GM18505 (cell line): Measurements from ENCODE around the gene NACC2.

Experiments used
- ATAC-seq: cut with Tn5 transposase; IDR thresholded peaks from one replicate; pipeline ENCODE4 v1.9.1; 2021; ENCODE audit not compliant: unreplicated experiment
- POLR2A ChIP-seq: IDR thresholded peaks from 4 replicates; pipeline ENCODE4 v1.6.1; 2011; ENCODE audit warnings: borderline replicate concordance; ENCODE audit not compliant: insufficient read depth, insufficient read length; ENCODE audit errors: extremely low read depth

NACC2 gene

DNA sequence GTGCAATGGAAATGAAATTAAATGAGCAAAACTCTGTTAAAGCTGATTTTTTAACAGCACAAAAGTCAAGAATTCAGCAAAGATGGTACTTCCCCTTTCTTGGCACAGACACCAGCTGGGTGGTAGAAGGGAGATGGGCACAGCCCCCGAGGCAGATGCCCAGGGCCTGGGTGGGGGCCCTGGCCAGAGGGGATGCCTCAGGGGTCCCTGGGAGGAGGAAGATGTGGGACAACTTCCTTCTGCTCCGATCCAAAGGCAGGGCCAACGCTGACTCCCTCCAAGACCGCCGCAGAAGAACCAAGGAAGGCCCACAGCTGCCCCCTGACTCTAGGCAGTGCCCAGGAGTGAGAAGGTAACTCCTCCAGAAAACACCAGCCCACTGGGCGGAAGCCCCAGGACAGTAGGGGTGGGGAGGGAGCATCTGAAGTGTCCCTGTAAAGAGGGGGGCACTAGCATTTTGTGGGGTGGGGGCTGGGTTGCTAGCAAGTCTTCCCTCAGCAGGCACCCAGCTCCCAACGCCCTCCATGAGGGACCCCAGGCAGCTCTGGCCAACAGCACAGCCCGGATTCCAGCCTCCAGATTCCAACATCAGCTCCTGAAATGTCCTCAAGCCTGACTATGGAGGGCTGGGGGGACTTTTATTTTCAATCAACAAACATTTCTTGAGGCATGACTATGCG lies 4.9 kb downstream of the NACC2 start:
- no peak for TF ChIP-seq POLR2A
- no peak for ATAC-seq

- TF ChIP-seq POLR2A = no peak
Observed at GRCh38 chr9:136089697-136090045, 5.4 kb downstream of the NACC2 start.

DNA sequence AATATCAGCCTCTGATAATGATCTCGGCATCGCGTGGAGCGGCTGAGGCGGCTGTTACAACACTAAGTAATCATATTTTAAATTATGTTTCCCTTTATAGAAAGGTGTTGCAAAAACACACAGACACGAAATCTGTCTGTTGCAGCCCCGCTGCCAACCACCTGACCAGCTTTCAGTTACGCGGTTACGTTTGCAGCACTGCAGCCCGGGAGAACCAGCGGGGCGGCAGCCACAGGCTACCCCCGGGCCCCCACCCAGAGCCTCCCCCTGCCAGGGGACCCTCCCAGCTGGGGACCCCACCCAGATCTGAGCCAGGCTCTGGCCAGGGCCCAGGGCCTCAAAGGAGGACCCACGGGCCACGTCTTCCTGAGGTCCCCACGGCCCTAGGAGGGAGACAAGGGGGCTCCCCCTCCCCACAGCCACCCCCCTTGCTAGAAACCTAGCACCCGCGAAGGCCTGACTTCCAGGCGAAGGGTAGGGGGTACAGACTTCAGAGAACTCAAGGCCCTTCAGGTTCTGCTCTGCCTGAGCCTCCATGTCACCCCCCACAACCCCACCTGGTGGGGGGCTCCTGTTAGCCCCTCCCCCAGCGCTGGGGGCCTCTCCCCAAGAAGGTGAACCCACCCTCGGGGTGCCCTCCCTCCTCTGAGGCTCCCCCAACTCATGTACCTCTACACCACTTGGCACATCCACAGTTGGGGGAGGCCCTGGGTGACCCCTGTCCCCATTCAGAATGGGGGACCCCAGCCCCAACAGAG lies 6.0 kb downstream of the NACC2 start:
- ATAC-seq = no peak
- TF ChIP-seq POLR2A = no peak

More at GRCh38 chr9:136089697-136090045, 5.4 kb downstream of the NACC2 start:
- no peak for ATAC-seq

- no peak for TF ChIP-seq POLR2A
- ATAC-seq = no peak
Observed at GRCh38 chr9:136088481-136088938, 6.6 kb downstream of the NACC2 start.

DNA sequence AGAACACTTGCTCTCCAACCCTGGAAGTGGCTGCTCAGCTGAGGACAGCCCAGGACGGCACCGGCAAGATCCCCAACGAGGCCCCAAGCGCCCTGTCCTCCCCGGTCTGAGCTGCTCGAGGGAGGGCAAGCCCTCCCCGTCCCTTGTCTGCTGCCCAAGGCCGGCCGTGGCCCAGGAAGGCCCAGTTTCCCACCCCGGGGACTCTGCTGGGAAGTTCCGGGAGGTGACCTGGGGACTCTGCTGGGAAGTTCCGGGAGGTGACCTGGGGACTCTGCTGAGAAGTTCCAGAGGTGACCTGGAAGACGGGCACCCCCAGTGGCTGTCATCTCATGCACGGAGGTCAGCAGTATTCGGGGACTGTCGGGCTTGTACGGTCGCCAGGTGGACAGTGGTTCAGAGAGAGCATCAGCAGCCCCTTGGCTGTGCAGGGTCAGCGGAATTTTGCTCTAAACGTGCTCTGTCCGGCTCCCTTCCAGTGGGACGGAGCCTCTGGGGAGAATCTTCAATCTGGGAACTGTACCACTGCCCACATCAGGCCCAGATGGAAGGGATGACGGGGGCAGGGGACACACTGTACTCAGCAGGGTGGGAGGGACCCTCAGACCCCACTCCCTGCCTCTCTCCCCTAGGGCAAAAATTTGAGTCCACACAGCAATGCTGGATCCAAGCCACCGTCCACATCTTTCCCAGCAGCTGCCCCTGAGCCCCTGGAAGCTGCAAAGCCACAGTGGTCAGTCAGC lies 7.2 kb downstream of the NACC2 start:
- TF ChIP-seq POLR2A = no peak
- no peak for ATAC-seq

GRCh38 chr9:136086951-136087740 lies 7.9 kb downstream of the NACC2 start:
- no peak for TF ChIP-seq POLR2A
- no peak for ATAC-seq

- no peak for ATAC-seq
- TF ChIP-seq POLR2A = no peak
Observed at GRCh38 chr9:136086213-136086881, 8.7 kb downstream of the NACC2 start.

- ATAC-seq = no peak
- no peak for TF ChIP-seq POLR2A
Observed at GRCh38 chr9:136085815-136086212, 9.3 kb downstream of the NACC2 start.

- no peak for ATAC-seq
- no peak for TF ChIP-seq POLR2A
Observed at GRCh38 chr9:136084063-136084944, 10.8 kb downstream of the NACC2 start.

DNA sequence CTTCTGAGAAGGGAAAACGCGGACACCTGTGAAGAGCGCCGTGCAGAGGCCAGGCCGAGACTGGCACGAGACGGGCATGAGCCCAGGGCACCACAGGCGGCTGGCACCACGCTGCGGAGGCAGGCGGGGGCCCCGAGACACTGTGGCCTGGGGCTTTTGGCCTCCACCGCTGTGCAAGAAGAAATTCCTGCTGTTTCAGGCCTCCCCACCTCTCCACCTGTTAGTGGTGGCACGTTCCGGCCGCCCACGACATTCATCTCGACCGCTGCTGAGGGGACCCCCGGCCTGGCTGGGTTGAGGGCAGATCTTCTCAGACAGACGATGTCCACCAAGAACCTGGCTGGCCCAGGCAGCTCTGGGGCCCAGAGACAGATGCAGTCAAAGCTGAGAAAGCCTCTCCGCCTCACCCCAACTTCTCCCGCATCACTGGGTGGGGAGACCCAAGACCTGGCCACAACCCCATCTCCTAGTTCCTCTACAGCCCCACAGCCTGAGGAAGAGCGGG lies 11.5 kb downstream of the NACC2 start:
- no peak for ATAC-seq
- TF ChIP-seq POLR2A = no peak
